ENCODE results near the gene ZFPL1.

GRCh38 chr11:65063532-65063931 is 20.5 kb upstream of the ZFPL1 start:
- TF ChIP-seq CTCF (IDR thresholded peaks at IDR 0.05) = no peak
- TF ChIP-seq POLR2A (IDR thresholded peaks at IDR 0.05) = no peak
